IgD-negative memory B cell (primary cell): ENCODE measurements around the gene PDE6G. TPM values are rescaled to one million over a fixed set of nuclear protein-coding genes. Genes with fewer than 3 reads are reported as not detected.
A peak's percentile ranks its signal among the peaks of the same experiment; 100 is the strongest.

ENCODE experiments used
- H3K27ac Mint-ChIP-seq, 3 donors: one replicate each; pipeline ENCODE4 v1.8.0; 2020 to 2022; ENCODE audit warnings: mild to moderate bottlenecking in 3 of 3, mixed read lengths in 3 of 3, moderate library complexity in 1 of 3
- H3K27me3 Mint-ChIP-seq: one replicate; pipeline ENCODE4 v1.8.0; 2021; ENCODE audit warnings: mixed read lengths
- H3K36me3 Mint-ChIP-seq: one replicate; pipeline ENCODE4 v1.8.0; 2020; ENCODE audit warnings: mild to moderate bottlenecking, mixed read lengths
- H3K4me1 Mint-ChIP-seq, 3 donors: one replicate each; pipeline ENCODE4 v1.8.0; 2020 to 2022; ENCODE audit warnings: mixed read lengths in 3 of 3, mild to moderate bottlenecking in 1 of 3
- H3K4me3 Mint-ChIP-seq, 4 donors: one replicate each; pipeline ENCODE4 v1.8.0; 2020 to 2022; ENCODE audit warnings: mild to moderate bottlenecking in 4 of 4, mixed read lengths in 4 of 4, moderate library complexity in 3 of 4
- H3K9me3 Mint-ChIP-seq, 3 donors: one replicate each; pipeline ENCODE4 v1.8.0; 2020 to 2021; ENCODE audit warnings: mixed read lengths in 3 of 3, mild to moderate bottlenecking in 1 of 3
- polyA plus RNA-seq: library from polyadenylated mRNA; unstranded; fragments of 300-500 nt; fragmentation: Illumina TruSeq; gene quantifications from one replicate; pipeline ENCODE4 v1.2.3, GENCODE V29; 2021

PDE6G gene
- polyA plus RNA-seq, 1 donor from 2014 or later: 1.5 TPM

DNA sequence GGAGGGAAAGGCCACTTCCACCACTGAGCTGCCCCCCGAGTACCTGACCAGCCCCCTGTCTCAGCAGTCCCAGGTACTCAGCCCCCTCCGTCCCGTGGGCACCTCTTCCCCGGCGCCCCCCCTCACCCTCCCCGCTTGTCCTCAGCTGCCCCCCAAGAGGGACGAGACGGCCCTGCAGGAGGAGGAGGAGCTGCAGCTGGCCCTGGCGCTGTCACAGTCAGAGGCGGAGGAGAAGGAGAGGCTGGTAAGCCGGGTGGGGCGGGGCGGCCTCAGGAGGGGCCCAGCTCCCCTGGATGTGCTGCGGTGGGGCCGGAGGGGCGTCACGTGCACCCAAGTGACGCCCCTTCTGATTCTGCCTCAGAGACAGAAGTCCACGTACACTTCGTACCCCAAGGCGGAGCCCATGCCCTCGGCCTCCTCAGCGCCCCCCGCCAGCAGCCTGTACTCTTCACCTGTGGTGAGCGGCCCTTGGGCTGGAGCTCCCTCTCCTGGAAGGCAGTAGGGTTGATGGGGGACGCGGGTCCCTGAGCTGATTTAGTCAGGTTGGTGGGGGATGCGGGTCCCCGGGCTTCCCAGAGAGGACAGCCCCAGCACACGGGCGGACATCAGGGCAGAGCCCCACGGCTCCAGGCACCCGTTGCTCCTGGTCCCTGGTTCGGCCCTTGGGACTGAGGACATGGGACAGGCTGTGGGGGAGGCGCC lies 37.3 kb upstream of the PDE6G start:
- Mint-ChIP-seq H3K4me1 (no peaks in the 10 kb centered on the region), H3K4me3 (no peak overlapping the region), H3K27ac (no peak overlapping the region), H3K9me3 (no peaks in the 10 kb centered on the region), H3K36me3 (no peaks in the 10 kb centered on the region), H3K27me3 (no peaks in the 10 kb centered on the region)

DNA sequence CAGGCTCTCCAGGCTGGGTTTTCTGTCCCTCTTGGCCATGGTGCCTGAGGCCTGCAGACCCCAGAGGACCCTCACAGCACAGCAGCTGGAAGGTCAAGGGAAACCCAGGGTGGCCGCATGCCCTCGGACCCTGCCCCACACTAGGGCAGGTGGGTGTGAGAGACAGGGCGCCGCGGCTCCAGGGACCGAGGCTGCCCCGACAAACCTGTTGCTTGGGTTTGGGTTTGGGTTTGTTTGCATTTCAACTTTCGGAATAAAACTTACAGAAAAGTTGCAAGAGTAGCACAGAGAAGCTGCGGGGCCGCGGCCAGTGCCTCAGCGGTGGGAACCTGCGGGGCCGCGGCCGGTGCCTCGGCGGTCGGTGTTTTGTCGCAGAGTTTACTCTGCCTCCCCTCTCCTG lies 35.3 kb upstream of the PDE6G start:
- no peak overlapping the region for H3K27ac Mint-ChIP-seq
- peaks cover 0 to 5% (median 0%) of the 10 kb centered on the region in 3 donors for H3K4me1 Mint-ChIP-seq
- H3K36me3 Mint-ChIP-seq: no peaks in the 10 kb centered on the region
- no peaks in the 10 kb centered on the region for H3K27me3 Mint-ChIP-seq
- H3K9me3 Mint-ChIP-seq: no peaks in the 10 kb centered on the region
- no peak overlapping the region for H3K4me3 Mint-ChIP-seq

DNA sequence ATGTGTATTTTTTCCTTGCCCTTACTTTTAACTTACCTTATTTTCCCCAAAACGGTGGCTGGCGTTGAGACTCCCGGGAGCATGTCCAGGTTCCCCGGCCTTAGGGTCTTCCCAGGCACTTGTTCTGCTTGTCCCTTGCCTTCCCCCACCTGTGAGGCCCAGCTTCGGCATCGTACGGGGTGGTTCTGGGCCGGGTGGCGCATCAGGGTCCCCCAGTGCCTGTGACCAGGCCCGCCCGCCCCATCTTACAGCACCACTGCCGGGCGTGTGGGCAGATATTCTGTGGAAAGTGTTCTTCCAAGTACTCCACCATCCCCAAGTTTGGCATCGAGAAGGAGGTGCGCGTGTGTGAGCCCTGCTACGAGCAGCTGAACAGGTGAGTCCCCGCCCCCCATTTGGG lies 34.9 kb upstream of the PDE6G start:
- Mint-ChIP-seq H3K4me1 (peaks cover 0 to 5% (median 2%) of the 10 kb centered on the region in 3 donors), H3K9me3 (no peaks in the 10 kb centered on the region), H3K36me3 (no peaks in the 10 kb centered on the region), H3K27ac (no peak overlapping the region), H3K4me3 (no peak overlapping the region), H3K27me3 (no peaks in the 10 kb centered on the region)

DNA sequence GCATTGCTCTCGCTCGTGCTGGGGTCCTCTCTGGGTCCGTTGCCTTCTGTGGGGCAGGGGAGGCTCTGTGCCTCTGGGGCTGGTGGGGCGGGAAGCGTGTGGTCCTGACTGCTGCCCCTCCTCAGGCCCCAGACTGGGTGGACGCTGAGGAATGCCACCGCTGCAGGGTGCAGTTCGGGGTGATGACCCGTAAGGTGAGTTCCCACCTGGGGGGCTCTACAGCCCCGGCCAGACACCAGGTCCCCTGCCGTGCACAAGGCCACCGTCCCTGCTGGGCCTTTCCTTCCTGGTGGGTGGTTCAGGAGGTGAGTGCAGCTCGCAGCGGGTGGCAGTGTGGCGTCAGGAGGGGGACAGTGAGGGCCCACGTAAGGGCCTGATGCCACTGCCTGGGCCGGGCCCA lies 34.2 kb upstream of the PDE6G start:
- Mint-ChIP-seq H3K4me1 (peaks cover 0 to 5% (median 5%) of the 10 kb centered on the region in 3 donors), H3K36me3 (no peaks in the 10 kb centered on the region), H3K9me3 (no peaks in the 10 kb centered on the region), H3K4me3 (no peak overlapping the region), H3K27ac (no peak overlapping the region), H3K27me3 (no peaks in the 10 kb centered on the region)

DNA sequence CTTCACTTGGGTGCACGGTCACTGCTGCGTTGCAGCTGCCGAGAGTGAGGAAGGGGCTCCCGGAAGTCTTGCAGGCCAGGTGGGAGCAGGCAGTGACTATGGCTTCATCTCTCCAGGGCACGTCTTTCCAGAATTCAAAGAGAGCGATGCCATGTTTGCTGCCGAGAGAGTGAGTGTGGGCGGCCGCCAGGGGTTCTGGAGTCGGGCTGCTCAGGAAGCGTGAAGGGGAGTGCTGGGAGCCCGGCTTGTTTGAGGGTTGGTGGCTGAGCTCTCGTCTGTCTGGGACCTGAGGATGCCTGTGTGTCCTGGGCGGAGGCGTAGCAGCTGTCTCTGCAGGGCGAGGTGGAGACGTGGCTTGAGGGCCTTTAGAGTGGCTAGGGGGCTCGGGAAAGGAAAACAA lies 33.7 kb upstream of the PDE6G start:
- Mint-ChIP-seq H3K4me1 (peaks cover 0 to 8% (median 6%) of the 10 kb centered on the region in 3 donors), H3K27ac (no peak overlapping the region), H3K27me3 (no peaks in the 10 kb centered on the region), H3K36me3 (no peaks in the 10 kb centered on the region), H3K9me3 (no peaks in the 10 kb centered on the region), H3K4me3 (no peak overlapping the region)

DNA sequence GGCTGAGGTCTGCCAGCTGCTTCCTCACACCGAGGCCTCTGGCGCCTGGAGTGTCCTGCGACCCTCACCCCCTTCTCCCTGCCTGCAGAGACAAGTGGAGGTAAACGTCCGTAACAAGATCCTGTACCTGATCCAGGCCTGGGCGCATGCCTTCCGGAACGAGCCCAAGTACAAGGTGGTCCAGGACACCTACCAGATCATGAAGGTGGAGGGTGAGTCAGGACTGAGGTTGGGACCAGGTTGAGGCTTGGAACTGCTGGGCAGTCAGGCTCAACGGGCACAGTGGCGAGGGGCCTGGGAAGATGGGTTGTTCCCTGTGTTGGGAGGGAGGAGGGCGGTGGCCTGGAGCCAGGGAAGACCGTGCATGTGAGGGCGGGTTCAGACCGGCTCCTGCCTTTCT lies 32.3 kb upstream of the PDE6G start:
- Mint-ChIP-seq H3K9me3 (no peaks in the 10 kb centered on the region), H3K4me3 (peak overlapping the region in 1 of 4 donors; percentile 12), H3K27ac (no peak overlapping the region), H3K36me3 (no peaks in the 10 kb centered on the region), H3K27me3 (no peaks in the 10 kb centered on the region), H3K4me1 (peaks cover 3 to 16% (median 14%) of the 10 kb centered on the region in 3 donors)

DNA sequence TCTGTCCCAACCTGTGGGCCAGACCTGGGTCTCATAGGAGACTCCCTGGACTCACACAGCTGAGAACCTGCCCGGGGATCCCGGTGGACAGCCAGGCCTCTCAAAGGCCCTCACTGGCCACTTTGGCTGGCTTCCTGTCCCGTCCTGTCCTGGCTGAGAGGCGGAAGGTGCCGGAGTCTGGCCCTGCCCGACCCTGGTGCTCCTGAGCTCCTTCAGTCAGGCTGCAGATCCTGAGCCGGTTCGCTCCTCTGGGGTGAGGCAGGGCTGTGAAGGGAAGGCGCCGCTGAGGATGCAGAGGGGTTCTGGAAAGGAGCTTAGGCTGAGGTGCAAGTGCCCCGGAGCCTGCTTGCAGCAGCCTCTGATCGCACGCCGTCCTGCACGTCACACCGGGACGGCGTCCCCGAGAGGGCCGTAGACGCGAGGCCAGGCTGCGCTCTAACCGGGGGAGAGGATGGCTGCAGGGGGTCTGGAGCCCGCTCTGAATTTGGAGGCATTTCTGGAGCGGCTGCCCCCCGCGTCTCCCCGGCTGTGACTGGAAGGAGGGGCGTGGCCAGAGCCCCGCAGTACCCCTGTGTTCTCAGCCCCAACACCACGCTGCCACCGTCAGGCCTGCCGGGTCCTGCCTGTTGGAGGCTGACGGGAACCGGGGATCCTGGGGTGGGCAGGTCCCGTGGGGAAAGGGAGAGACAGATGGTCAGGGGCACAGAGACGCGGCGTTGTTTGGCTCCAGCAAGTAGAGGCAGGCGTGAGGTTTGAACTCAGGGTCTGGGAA lies 31.6 kb upstream of the PDE6G start:
- no peaks in the 10 kb centered on the region for H3K36me3 Mint-ChIP-seq
- peaks cover 6 to 18% (median 16%) of the 10 kb centered on the region in 3 donors for H3K4me1 Mint-ChIP-seq
- no peaks in the 10 kb centered on the region for H3K9me3 Mint-ChIP-seq
- H3K27me3 Mint-ChIP-seq: no peaks in the 10 kb centered on the region
- peak overlapping the region in 1 of 4 donors; percentile 73 for H3K4me3 Mint-ChIP-seq
- H3K27ac Mint-ChIP-seq: no peak overlapping the region

DNA sequence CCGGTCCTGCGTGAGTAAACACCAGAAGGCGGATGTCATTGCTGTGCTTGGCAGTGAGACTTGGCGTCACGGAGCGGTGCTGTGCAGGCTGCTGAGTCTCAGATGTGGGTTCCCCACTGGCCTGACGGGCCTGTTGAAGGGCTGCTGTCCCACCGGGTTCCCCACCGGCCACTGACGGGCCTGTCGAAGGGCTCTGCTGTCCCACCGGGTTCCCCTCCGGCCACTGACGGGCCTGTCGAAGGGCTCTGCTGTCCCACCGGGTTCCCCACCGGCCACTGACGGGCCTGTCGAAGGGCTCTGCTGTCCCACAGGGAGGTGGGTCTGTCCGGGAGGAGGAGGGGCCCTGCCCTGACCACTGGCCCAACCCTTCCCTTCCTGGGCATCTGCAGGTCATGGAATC lies 30.3 kb upstream of the PDE6G start:
- Mint-ChIP-seq H3K27me3 (no peaks in the 10 kb centered on the region), H3K4me1 (peaks cover 10 to 24% (median 21%) of the 10 kb centered on the region in 3 donors), H3K36me3 (no peaks in the 10 kb centered on the region), H3K9me3 (no peaks in the 10 kb centered on the region), H3K27ac (no peak overlapping the region), H3K4me3 (peak overlapping the region in 1 of 4 donors; percentile 21)

DNA sequence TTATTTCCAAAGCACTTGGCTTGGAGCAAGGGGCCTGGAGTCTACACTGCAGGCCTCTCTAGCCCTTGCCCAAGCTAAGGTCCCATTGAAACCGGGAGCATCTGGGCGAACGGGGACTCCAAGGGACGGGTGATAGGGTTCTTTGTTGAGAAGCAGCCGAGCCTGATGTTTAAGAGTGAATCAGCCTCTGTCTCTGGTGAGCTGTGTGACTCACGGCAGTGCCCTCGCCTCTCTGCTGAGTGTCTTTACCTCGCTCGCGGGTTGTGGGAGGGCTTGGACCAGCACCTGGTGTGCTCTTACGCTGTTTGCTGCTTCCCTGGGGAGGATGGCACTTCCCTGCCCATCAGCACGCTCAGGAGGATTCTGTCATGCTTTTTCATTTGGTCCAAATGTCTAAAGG lies 28.8 kb upstream of the PDE6G start:
- peaks cover 10 to 24% (median 21%) of the 10 kb centered on the region in 3 donors for H3K4me1 Mint-ChIP-seq
- no peaks in the 10 kb centered on the region for H3K9me3 Mint-ChIP-seq
- H3K27ac Mint-ChIP-seq: peak overlapping the region in 2 of 3 donors; percentile 81 to 96
- peak overlapping the region; percentile 83 to 94 (median 93) for H3K4me3 Mint-ChIP-seq
- H3K36me3 Mint-ChIP-seq: no peaks in the 10 kb centered on the region
- no peaks in the 10 kb centered on the region for H3K27me3 Mint-ChIP-seq

DNA sequence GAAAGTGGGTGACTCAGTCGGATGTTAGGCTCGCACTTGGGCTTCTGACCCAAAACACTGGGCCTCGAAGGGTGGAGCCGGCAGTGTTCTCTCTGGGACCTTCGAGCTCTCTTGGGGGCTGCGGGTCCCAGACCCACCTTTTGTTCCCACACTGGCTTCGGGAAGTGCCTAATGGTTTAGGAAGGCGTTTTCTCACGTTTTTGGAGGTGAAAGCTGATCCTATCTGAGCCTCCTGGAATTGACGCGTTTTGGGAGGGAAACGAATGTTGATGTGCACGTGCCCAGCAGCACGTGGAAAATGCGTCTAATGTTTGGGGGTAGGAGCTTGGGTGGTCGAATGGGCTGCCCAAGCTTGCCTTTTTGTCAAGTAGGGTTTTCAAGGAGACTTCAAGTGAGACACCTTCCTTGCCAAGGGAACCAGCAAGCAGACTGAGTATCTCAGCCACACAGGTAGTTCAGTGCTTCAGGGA lies 28.1 kb upstream of the PDE6G start:
- H3K36me3 Mint-ChIP-seq: no peaks in the 10 kb centered on the region
- no peaks in the 10 kb centered on the region for H3K27me3 Mint-ChIP-seq
- peaks cover 14 to 24% (median 21%) of the 10 kb centered on the region in 3 donors for H3K4me1 Mint-ChIP-seq
- H3K9me3 Mint-ChIP-seq: no peaks in the 10 kb centered on the region
- peak overlapping the region in 2 of 3 donors; percentile 81 to 96 for H3K27ac Mint-ChIP-seq
- peak overlapping the region; percentile 83 to 94 (median 93) for H3K4me3 Mint-ChIP-seq

DNA sequence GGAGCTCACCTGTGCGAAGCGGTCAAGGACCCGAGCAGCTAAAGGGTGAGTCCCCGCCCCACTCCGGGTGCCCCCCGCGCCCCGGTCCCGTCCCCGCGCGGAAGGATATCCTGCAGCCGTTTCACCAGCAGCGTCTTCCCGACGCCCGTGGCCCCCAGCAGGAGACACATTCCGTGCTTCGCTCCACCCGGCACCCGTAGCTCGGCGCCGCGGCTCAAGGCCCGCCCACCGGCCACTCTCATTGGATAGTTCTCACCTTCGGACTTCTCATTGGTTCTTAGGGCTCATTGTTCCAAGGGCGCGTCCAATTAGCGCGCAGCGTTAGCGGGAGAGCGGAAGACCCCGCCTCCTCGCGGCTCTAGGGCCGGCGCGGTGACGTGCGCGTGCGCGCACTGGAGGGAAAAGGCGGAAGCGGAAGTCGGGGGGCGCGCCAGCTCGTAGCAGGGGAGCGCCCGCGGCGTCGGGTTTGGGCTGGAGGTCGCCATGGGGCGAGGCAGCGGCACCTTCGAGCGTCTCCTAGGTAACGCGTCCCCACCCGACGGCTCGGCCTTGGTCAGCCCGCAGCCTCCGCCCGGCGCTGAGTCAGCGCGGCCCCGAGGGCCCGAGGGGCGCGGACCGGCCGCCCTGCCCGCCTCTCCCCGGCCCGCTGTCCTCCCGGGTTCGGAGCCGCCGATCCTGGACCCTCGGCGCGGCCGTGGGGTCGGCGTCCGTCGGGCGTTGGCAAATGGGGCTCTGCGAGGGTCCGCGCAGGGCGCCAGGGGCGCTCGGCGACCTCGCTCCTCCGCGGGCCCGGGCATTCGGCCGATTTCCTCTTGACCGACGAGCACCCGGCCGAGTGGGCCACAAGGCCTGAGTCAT lies 27.5 kb upstream of the PDE6G start, which contains the start of the genes ARL16 and HGS:
Gene ARL16, minus strand, starts transcription at position 214 of the 858 bp plus-strand sequence. Its CDS starts 44 bp downstream, at position 170.
Gene HGS, plus strand, starts transcription at position 428 of the 858 bp plus-strand sequence. Its CDS starts 56 bp downstream, at position 484.
- Mint-ChIP-seq H3K4me1 (peaks cover 14 to 24% (median 21%) of the 10 kb centered on the region in 3 donors), H3K27ac (peak within 1 kb of the TSS; percentile 96 to 97 (median 96)), H3K36me3 (no peaks in the 10 kb centered on the region), H3K27me3 (no peaks in the 10 kb centered on the region), H3K4me3 (peak within 1 kb of the TSS; percentile 87 to 99 (median 94)), H3K9me3 (no peaks in the 10 kb centered on the region)

DNA sequence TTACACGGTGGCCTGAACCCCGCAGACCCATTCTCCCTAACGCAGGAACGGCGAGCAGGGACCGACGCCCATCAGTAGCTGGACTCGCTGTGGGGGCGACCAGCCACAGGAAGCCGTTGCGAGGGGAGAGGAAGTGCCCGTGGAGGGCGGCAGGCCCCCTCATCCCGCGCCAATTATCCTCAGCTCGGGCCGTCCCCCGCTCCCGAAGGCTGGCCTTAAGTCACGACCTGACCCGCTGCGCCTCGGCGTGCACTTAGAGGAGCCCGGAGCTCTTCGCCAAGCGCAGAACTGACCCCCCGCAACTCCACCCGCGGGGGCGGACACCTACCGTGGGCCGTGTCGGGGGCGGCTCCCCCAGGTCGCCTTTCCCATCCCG lies 26.9 kb upstream of the PDE6G start:
- peaks cover 14 to 24% (median 21%) of the 10 kb centered on the region in 3 donors for H3K4me1 Mint-ChIP-seq
- H3K27ac Mint-ChIP-seq: peak overlapping the region; percentile 89 to 97 (median 96)
- H3K27me3 Mint-ChIP-seq: no peaks in the 10 kb centered on the region
- peak overlapping the region; percentile 87 to 99 (median 94) for H3K4me3 Mint-ChIP-seq
- no peaks in the 10 kb centered on the region for H3K36me3 Mint-ChIP-seq
- H3K9me3 Mint-ChIP-seq: no peaks in the 10 kb centered on the region

DNA sequence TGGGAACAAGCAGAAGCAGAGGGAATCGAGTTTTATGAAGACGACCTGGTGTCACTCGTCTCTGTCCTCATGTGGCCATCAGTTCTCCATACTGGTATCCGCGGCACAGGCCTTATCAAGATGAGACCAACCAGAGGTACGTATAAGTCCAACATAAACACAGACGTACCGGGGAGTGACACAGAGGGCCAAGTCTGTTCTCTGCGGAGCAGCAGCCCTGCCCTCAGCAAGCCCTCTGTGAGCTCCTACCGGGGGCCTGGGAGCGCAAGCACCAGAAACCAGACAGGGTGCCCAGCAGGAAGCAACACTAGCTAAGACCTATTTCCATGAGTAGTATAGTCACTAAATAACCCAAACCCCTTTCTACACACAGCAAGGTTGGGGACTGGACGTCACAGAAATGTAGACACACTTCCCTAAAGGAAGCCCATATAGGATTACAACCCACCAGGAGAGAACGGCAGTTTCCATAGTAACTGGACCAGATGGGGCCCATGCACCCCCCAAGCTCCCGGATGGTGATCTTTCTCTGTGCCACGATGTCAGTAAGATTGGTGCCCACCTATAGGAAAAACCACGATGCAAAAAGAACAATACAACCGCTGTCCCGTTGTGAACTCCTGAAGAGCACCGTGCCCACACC lies 26.3 kb upstream of the PDE6G start:
- H3K9me3 Mint-ChIP-seq: no peaks in the 10 kb centered on the region
- no peaks in the 10 kb centered on the region for H3K27me3 Mint-ChIP-seq
- peaks cover 14 to 24% (median 21%) of the 10 kb centered on the region in 3 donors for H3K4me1 Mint-ChIP-seq
- H3K36me3 Mint-ChIP-seq: no peaks in the 10 kb centered on the region
- peak overlapping the region; percentile 27 to 97 (median 96) for H3K27ac Mint-ChIP-seq
- H3K4me3 Mint-ChIP-seq: peak overlapping the region; percentile 87 to 99 (median 94)

DNA sequence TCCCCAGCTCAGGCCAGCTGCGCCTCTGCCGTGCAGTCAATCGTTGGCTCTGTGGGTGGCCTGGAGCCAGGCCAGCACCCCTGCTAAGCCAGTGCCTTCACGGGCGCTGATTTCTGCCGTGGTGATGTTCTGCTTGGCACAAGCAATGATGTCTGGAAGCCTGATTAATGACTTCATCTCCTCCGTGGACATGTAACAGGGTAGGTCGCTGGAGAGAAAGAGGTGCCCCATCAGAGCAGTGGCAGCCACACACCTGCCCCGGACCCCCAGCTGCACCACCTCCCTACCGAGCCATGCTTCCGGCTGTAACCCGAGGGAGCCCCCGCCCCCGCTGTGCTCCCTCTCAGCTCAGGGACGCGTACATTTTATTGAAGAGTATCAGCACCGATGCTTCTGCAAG lies 25.3 kb upstream of the PDE6G start:
- no peaks in the 10 kb centered on the region for H3K36me3 Mint-ChIP-seq
- peaks cover 14 to 24% (median 16%) of the 10 kb centered on the region in 3 donors for H3K4me1 Mint-ChIP-seq

More for the DNA sequence above, 25.3 kb upstream of the PDE6G start:
- Mint-ChIP-seq H3K27ac (no peak overlapping the region), H3K27me3 (no peaks in the 10 kb centered on the region), H3K9me3 (no peaks in the 10 kb centered on the region), H3K4me3 (peak overlapping the region in 2 of 4 donors; percentile 60 to 62)
